SK-N-SH (cell line): ENCODE data around the gene ZMYM5.

Experiments
- CTCF ChIP-seq: fragments of 200-600 bp; sonication (generic); IDR thresholded peaks from 2 replicates; pipeline ENCODE4 v1.6.1; 2017; ENCODE audit warnings: antibody characterized with exemption, mild to moderate bottlenecking, moderate library complexity
- EP300 ChIP-seq, 2 experiments: IDR thresholded peaks; 2 replicates each; pipeline versions ENCODE4 v1.4.0 to v1.6.1; 2012; ENCODE audit warnings: borderline replicate concordance in 1 of 2, low read depth in 1 of 2, low read length in 1 of 2
- EZH2phosphoT487 ChIP-seq: fragments of 200-600 bp; sonication (generic); IDR thresholded peaks from 2 replicates; pipeline ENCODE4 v1.6.1; 2017; ENCODE audit warnings: low read depth, mixed run types, mild to moderate bottlenecking, antibody characterized with exemption, moderate library complexity, borderline replicate concordance
- MAX ChIP-seq: IDR thresholded peaks from 2 replicates; pipeline ENCODE4 v1.4.0; 2012; ENCODE audit warnings: low read depth
- NFIC ChIP-seq: IDR thresholded peaks from 2 replicates; pipeline ENCODE4 v1.4.0; 2012; ENCODE audit warnings: borderline replicate concordance
- NRF1 ChIP-seq: IDR thresholded peaks from 2 replicates; pipeline ENCODE4 v1.6.1; 2012; ENCODE audit warnings: low read depth, mild to moderate bottlenecking, low read length
- POLR2AphosphoS5 ChIP-seq: IDR thresholded peaks from 2 replicates; pipeline ENCODE4 v1.6.1; 2012; ENCODE audit warnings: low read depth, low read length
- RAD21 ChIP-seq: IDR thresholded peaks from 2 replicates; pipeline ENCODE4 v1.6.1; 2012; ENCODE audit warnings: mild to moderate bottlenecking, low read length
- RCOR1 ChIP-seq: fragments of 150-350 bp; IDR thresholded peaks from 2 replicates; pipeline ENCODE4 v1.6.1; 2017; ENCODE audit warnings: antibody characterized with exemption, low read length
- REST ChIP-seq: IDR thresholded peaks from 2 replicates; pipeline ENCODE4 v1.6.1; 2012; ENCODE audit warnings: mild to moderate bottlenecking, low read depth, low read length, moderate library complexity
- TAF1 ChIP-seq: IDR thresholded peaks from 2 replicates; pipeline ENCODE4 v1.6.1; 2012; ENCODE audit warnings: low read depth, mild to moderate bottlenecking, low read length, moderate library complexity, borderline replicate concordance
- YY1 ChIP-seq: IDR thresholded peaks from 2 replicates; pipeline ENCODE4 v1.4.0; 2012; ENCODE audit warnings: low read depth, mild to moderate bottlenecking

GRCh38 chr13:19838865-19839275, 24.6 kb downstream of the ZMYM5 start:
- TF ChIP-seq EZH2phosphoT487: no peak
- no peak for TF ChIP-seq MAX
- TF ChIP-seq RCOR1: no peak
- no peak for TF ChIP-seq CTCF
- TF ChIP-seq NRF1: no peak
- TF ChIP-seq RAD21: no peak
- no peak for TF ChIP-seq EP300 (IDR thresholded peaks at IDR 0.05; ENCODE audit: borderline replicate concordance in 1 of 2, low read depth in 1 of 2, low read length in 1 of 2)
- TF ChIP-seq YY1: no peak
- TF ChIP-seq REST: no peak
- TF ChIP-seq POLR2AphosphoS5: no peak
- TF ChIP-seq TAF1: no peak
- TF ChIP-seq NFIC: no peak
